Gastrocnemius medialis (tissue), 4 donors: ENCODE results near the gene SHISAL1. TPM values are rescaled to one million over a fixed set of nuclear protein-coding genes. Genes with fewer than 3 reads are reported as not detected.

Source experiments
- ATAC-seq, 2 donors: fragments of 150-250 bp; one replicate each; pipeline ENCODE4 v1.9.1; 2016
- DNase-seq, 2 donors: peaks; one replicate each; pipeline ENCODE4 v3.0.0-alpha.2; 2019
- H3K27ac ChIP-seq, 4 donors: fragments of 200-600 bp; sonication (generic); 1 replicate in 1 of 4; 2 replicates in 3 of 4; pipeline ENCODE4 v1.5.1; 2016 to 2018; ENCODE audit warnings: mild to moderate bottlenecking in 2 of 4, moderate library complexity in 1 of 4
- H3K27me3 ChIP-seq, 3 donors: fragments of 200-600 bp; sonication (generic) in 2 of 3; 1 replicate in 1 of 3; 2 replicates in 2 of 3; pipeline versions ENCODE4 v1.5.1 to v1.6.0; 2016 to 2019; ENCODE audit warnings: mild to moderate bottlenecking in 1 of 3, moderate library complexity in 1 of 3
- H3K36me3 ChIP-seq, 2 donors: fragments of 200-600 bp; sonication (generic) in 1 of 2; one replicate each; pipeline ENCODE4 v1.5.1; 2017 to 2018
- H3K4me1 ChIP-seq, 2 donors: fragments of 200-600 bp; sonication (generic) in 1 of 2; one replicate each; pipeline ENCODE4 v1.5.1; 2016 to 2017; ENCODE audit warnings: mild to moderate bottlenecking in 2 of 2
- H3K4me3 ChIP-seq, 4 donors: fragments of 200-600 bp; sonication (generic) in 3 of 4; 1 replicate in 1 of 4; 2 replicates in 3 of 4; pipeline ENCODE4 v1.5.1; 2016 to 2019; ENCODE audit warnings: mild to moderate bottlenecking in 2 of 4
- H3K9me3 ChIP-seq, 3 donors: fragments of 200-600 bp; sonication (generic) in 2 of 3; 1 replicate in 1 of 3; 2 replicates in 2 of 3; pipeline ENCODE4 v1.5.1; 2016 to 2019
- CTCF ChIP-seq, 5 experiments: fragments of 450-650 bp in 3 of 5; fragments of 200-600 bp in 2 of 5; sonication (generic) in 2 of 5; IDR thresholded peaks in 4 of 5; conservative IDR thresholded peaks in 1 of 5; 1 replicate in 4 of 5; 2 replicates in 1 of 5; pipeline ENCODE4 v1.5.1; 2016 to 2019; ENCODE audit warnings: antibody characterized with exemption in 5 of 5, mild to moderate bottlenecking in 3 of 5, moderate library complexity in 3 of 5
- POLR2A ChIP-seq, 2 donors: fragments of 450-650 bp; IDR thresholded peaks; one replicate each; pipeline ENCODE4 v1.6.1; 2017; ENCODE audit warnings: antibody characterized with exemption in 2 of 2, mild to moderate bottlenecking in 2 of 2, moderate library complexity in 2 of 2
- in situ Hi-C, 4 donors: fragments of 200-750 bp; cut with MboI; loops; one replicate each; pipeline versions ENCODE4 v1.15.0 to v1.8.0; 2017; ENCODE audit warnings: low sequenced_read_pairs in 4 of 4
- intact Hi-C: fragments of 100-400 bp; cut with DNase I; formaldehyde crosslinking; loops from one replicate; pipeline ENCODE4 v1.15.1; 2023; ENCODE audit warnings: low total_unique reads
- total RNA-seq, 4 donors: library from RNA; depleted of rRNA; stranded (reverse); fragments of >200 nt; gene quantifications; one replicate each; pipeline versions ENCODE4 v1.1.0 to v1.2.3, GENCODE V29; 2016

SHISAL1 gene
- total RNA-seq, 4 donors from 2014 or later, result 0.03 to 0.10 TPM; not detected in 2

GRCh38 chr22:44281768-44282637 lies 30.7 kb downstream of the SHISAL1 start:
- intact Hi-C loops (no loop called here), in situ Hi-C loops (no loop called here)
- Histone ChIP-seq H3K36me3 (no peaks in the 10 kb centered on the region), H3K4me3 (no peak overlapping the region), H3K27ac (no peak overlapping the region), H3K9me3 (no peaks in the 10 kb centered on the region), H3K4me1 (no peaks in the 10 kb centered on the region), H3K27me3 (peaks cover 31 to 48% (median 32%) of the 10 kb centered on the region in 3 donors)
- ATAC-seq, result no peak
- no peak for DNase-seq
- no peak for TF ChIP-seq POLR2A (IDR thresholded peaks at IDR 0.05)
- no peak for TF ChIP-seq CTCF (IDR thresholded peaks at IDR 0.05 in 4 of 5, conservative IDR thresholded peaks at IDR 0.05 in 1 of 5)

- no peaks in the 10 kb centered on the region for H3K36me3 ChIP-seq
- no peak for DNase-seq
- H3K4me1 ChIP-seq, result no peaks in the 10 kb centered on the region
- no peaks in the 10 kb centered on the region for H3K9me3 ChIP-seq
- H3K4me3 ChIP-seq, result no peak overlapping the region
- TF ChIP-seq POLR2A (IDR thresholded peaks at IDR 0.05) (no peak), CTCF (IDR thresholded peaks at IDR 0.05 in 4 of 5, conservative IDR thresholded peaks at IDR 0.05 in 1 of 5) (no peak)
- intact Hi-C loops, result no loop called here
- in situ Hi-C loops, result no loop called here
- peaks cover 20 to 37% (median 29%) of the 10 kb centered on the region in 3 donors for H3K27me3 ChIP-seq
- H3K27ac ChIP-seq, result no peak overlapping the region
- ATAC-seq, result no peak
Measured at GRCh38 chr22:44280665-44281188, 32.0 kb downstream of the SHISAL1 start.

- in situ Hi-C loops, result no loop called here
- Histone ChIP-seq H3K4me3 (no peak overlapping the region), H3K4me1 (no peaks in the 10 kb centered on the region), H3K9me3 (no peaks in the 10 kb centered on the region), H3K36me3 (no peaks in the 10 kb centered on the region), H3K27me3 (peaks cover 24 to 33% (median 32%) of the 10 kb centered on the region in 3 donors), H3K27ac (no peak overlapping the region)
- intact Hi-C loops, result no loop called here
- no peak for ATAC-seq
- DNase-seq, result no peak
- TF ChIP-seq POLR2A (IDR thresholded peaks at IDR 0.05) (no peak), CTCF (IDR thresholded peaks at IDR 0.05 in 4 of 5, conservative IDR thresholded peaks at IDR 0.05 in 1 of 5) (no peak)
Measured at GRCh38 chr22:44279069-44279360, 33.7 kb downstream of the SHISAL1 start.

- Histone ChIP-seq H3K4me3 (no peak overlapping the region), H3K36me3 (no peaks in the 10 kb centered on the region), H3K9me3 (no peaks in the 10 kb centered on the region), H3K27me3 (peaks cover 24 to 33% (median 29%) of the 10 kb centered on the region in 3 donors), H3K27ac (no peak overlapping the region), H3K4me1 (no peaks in the 10 kb centered on the region)
- DNase-seq, result no peak
- in situ Hi-C loops, result no loop called here
- intact Hi-C loops, result no loop called here
- TF ChIP-seq CTCF (IDR thresholded peaks at IDR 0.05 in 4 of 5, conservative IDR thresholded peaks at IDR 0.05 in 1 of 5) (no peak), POLR2A (IDR thresholded peaks at IDR 0.05) (no peak)
- ATAC-seq, result no peak
Measured at GRCh38 chr22:44278243-44279068, 34.3 kb downstream of the SHISAL1 start.
